HFF-Myc (cell line): ENCODE measurements around the gene TREML1.
"Not testable (repeated sequence)": the region's sequence is repeated elsewhere in the genome, so short reads cannot be mapped to it uniquely, and the experiment has no call there.

ENCODE experiments used
- DNase-seq: peaks from one replicate; pipeline ENCODE4 v3.0.0-alpha.2; 2011; ENCODE audit warnings: low read depth; ENCODE audit errors: extremely low read depth
- H3K4me3 ChIP-seq: replicated peaks from 2 replicates; pipeline ENCODE4 v1.5.1; 2011; ENCODE audit warnings: low read depth, mild to moderate bottlenecking, control low read depth, low read length
- CTCF ChIP-seq: IDR thresholded peaks from 2 replicates; pipeline ENCODE4 v1.5.1; 2012; ENCODE audit warnings: mild to moderate bottlenecking, low read depth, low read length, control low read depth; ENCODE audit errors: missing control alignments

The TREML1 gene

GRCh38 chr6:41194386-41194785 lies 40.2 kb upstream of the TREML1 start:
- no peak overlapping the region for H3K4me3 ChIP-seq
- no peak for TF ChIP-seq CTCF
- DNase-seq = no peak

- no peak for DNase-seq
- TF ChIP-seq CTCF = no peak
- H3K4me3 ChIP-seq = no peak overlapping the region
These were observed 39.7 kb upstream of the TREML1 start for GRCh38 chr6:41193884-41194283.

GRCh38 chr6:41193171-41193734 lies 39.1 kb upstream of the TREML1 start:
- no peak for DNase-seq
- no peak for TF ChIP-seq CTCF
- H3K4me3 ChIP-seq = no peak overlapping the region

GRCh38 chr6:41191569-41191968 lies 37.4 kb upstream of the TREML1 start:
- DNase-seq = no peak
- TF ChIP-seq CTCF = peak; percentile 71
- no peak overlapping the region for H3K4me3 ChIP-seq

GRCh38 chr6:41190791-41191190 lies 36.6 kb upstream of the TREML1 start:
- no peak for DNase-seq
- TF ChIP-seq CTCF = no peak

GRCh38 chr6:41189967-41190366 lies 35.8 kb upstream of the TREML1 start:
- no peak overlapping the region for H3K4me3 ChIP-seq
- DNase-seq = no peak
- TF ChIP-seq CTCF = no peak

More at GRCh38 chr6:41190791-41191190, 36.6 kb upstream of the TREML1 start:
- H3K4me3 ChIP-seq = no peak overlapping the region

GRCh38 chr6:41189046-41189445 lies 34.9 kb upstream of the TREML1 start:
- H3K4me3 ChIP-seq, DNase-seq: not testable (repeated sequence)
